GM19099 (cell line): ENCODE measurements around the gene CENPF.

Experiments
- POLR2A ChIP-seq: IDR thresholded peaks from 3 replicates; pipeline ENCODE4 v1.6.1; 2011; ENCODE audit warnings: low read depth; ENCODE audit not compliant: insufficient read length; ENCODE audit errors: extremely low read depth

Gene CENPF

GRCh38 chr1:214638459-214638807, 35.4 kb downstream of the CENPF start:
- TF ChIP-seq POLR2A = no peak

GRCh38 chr1:214638997-214639396, 36.0 kb downstream of the CENPF start:
- TF ChIP-seq POLR2A = no peak

- TF ChIP-seq POLR2A = no peak
These were observed 37.6 kb downstream of the CENPF start for GRCh38 chr1:214640431-214641213.

- no peak for TF ChIP-seq POLR2A
These were observed 38.4 kb downstream of the CENPF start for GRCh38 chr1:214641214-214641895.

GRCh38 chr1:214643030-214643429, 40.0 kb downstream of the CENPF start:
- TF ChIP-seq POLR2A = no peak

- TF ChIP-seq POLR2A = no peak
These were observed 42.7 kb downstream of the CENPF start for GRCh38 chr1:214645712-214646111.

GRCh38 chr1:214648801-214649200, 45.8 kb downstream of the CENPF start:
- TF ChIP-seq POLR2A = no peak

GRCh38 chr1:214649607-214650006, 46.6 kb downstream of the CENPF start:
- TF ChIP-seq POLR2A = no peak

GRCh38 chr1:214650664-214651063, 47.7 kb downstream of the CENPF start:
- no peak for TF ChIP-seq POLR2A

- no peak for TF ChIP-seq POLR2A
These were observed 54.3 kb downstream of the CENPF start for GRCh38 chr1:214657299-214657698.

GRCh38 chr1:214658175-214658574, 55.2 kb downstream of the CENPF start:
- TF ChIP-seq POLR2A = no peak

- TF ChIP-seq POLR2A = no peak
These were observed 55.8 kb downstream of the CENPF start for GRCh38 chr1:214658785-214659184.

- no peak for TF ChIP-seq POLR2A
These were observed 57.2 kb downstream of the CENPF start for GRCh38 chr1:214660190-214660589.

- no peak for TF ChIP-seq POLR2A
These were observed 57.9 kb downstream of the CENPF start for GRCh38 chr1:214660900-214661299.

- TF ChIP-seq POLR2A = no peak
These were observed 59.3 kb downstream of the CENPF start for GRCh38 chr1:214662223-214662785.
